ENCODE measurements around the gene SENP3.

SENP3 gene

DNA sequence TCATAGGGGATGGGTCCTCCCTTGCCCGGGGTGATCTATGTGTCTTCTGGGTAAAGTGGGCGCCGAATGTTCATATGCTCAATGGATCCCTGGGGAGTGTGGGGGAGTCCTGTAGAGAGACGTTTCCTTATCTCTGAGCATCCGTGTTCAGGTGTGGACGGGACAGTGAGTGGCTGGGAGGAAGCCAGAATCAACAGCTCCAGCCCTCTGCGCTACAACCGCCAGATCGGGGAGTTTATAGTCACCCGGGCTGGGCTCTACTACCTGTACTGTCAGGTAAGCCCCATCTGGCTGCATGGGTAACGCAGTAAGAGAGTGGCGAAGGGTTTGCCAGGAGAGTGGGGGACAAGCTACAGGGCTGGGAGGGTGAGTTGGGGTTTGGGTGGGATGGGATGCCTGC lies 5.1 kb upstream of the SENP3 start:
- no peak for DNase-seq (ENCODE audit: low spot score)

DNA sequence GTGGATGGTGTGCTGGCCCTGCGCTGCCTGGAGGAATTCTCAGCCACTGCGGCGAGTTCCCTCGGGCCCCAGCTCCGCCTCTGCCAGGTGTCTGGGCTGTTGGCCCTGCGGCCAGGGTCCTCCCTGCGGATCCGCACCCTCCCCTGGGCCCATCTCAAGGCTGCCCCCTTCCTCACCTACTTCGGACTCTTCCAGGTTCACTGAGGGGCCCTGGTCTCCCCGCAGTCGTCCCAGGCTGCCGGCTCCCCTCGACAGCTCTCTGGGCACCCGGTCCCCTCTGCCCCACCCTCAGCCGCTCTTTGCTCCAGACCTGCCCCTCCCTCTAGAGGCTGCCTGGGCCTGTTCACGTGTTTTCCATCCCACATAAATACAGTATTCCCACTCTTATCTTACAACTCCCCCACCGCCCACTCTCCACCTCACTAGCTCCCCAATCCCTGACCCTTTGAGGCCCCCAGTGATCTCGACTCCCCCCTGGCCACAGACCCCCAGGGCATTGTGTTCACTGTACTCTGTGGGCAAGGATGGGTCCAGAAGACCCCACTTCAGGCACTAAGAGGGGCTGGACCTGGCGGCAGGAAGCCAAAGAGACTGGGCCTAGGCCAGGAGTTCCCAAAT lies 4.5 kb upstream of the SENP3 start:
- no peak for DNase-seq (ENCODE audit: low spot score)

DNA sequence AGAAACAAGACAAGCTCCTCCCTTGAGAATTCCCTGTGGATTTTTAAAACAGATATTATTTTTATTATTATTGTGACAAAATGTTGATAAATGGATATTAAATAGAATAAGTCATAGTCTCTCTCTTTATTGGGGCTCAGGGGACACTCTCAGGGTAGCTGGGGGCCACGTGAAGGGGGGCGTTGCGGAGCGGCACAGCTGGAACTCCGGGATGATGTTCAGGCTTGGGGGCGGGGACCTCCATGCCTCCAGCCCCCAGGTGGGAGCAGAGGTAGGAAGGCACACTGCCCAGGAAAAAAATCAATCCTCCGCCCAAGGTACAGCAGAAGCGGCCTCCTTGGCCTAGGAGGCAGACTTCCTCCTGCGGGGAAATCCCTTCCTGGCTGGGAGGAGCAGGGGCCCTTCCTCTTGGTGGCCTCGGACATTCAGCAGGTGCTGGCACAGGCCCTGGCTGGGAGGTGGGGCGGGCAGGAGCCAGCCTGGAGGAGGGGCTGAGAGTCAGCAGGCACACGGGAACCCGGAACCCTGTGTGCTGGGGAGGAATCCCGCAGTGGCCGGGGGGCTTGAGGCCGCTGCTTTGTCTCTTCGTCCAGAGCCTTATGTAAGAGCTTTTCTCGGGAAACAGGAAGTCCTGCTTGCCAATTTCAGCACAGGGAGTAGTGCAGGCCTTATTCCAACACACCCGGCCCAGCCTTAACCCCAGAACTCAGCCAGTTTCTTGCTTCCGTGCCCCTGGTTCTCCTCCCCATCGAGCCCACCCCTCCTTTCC lies 3.8 kb upstream of the SENP3 start:
- DNase-seq (ENCODE audit: low spot score): peak; percentile 42

DNA sequence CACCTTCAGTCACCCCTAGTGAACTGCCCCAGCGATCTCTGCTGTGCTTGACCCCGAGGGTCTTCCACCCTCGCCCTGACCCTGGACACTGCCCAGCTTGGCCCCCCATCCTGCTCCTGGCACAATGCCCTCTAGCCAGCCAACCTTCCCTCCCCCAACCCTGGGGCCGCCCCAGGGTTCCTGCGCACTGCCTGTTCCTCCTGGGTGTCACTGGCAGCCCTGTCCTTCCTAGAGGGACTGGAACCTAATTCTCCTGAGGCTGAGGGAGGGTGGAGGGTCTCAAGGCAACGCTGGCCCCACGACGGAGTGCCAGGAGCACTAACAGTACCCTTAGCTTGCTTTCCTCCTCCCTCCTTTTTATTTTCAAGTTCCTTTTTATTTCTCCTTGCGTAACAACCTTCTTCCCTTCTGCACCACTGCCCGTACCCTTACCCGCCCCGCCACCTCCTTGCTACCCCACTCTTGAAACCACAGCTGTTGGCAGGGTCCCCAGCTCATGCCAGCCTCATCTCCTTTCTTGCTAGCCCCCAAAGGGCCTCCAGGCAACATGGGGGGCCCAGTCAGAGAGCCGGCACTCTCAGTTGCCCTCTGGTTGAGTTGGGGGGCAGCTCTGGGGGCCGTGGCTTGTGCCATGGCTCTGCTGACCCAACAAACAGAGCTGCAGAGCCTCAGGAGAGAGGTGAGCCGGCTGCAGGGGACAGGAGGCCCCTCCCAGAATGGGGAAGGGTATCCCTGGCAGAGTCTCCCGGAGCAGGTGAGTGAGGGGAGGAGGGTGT lies 3.0 kb upstream of the SENP3 start, which contains the start of gene TNFSF13:
Gene TNFSF13 (plus strand): TSS at position 207 of the 776 bp plus-strand sequence. CDS start 290 bp downstream, at position 497.
- DNase-seq (ENCODE audit: low spot score): no peak

DNA sequence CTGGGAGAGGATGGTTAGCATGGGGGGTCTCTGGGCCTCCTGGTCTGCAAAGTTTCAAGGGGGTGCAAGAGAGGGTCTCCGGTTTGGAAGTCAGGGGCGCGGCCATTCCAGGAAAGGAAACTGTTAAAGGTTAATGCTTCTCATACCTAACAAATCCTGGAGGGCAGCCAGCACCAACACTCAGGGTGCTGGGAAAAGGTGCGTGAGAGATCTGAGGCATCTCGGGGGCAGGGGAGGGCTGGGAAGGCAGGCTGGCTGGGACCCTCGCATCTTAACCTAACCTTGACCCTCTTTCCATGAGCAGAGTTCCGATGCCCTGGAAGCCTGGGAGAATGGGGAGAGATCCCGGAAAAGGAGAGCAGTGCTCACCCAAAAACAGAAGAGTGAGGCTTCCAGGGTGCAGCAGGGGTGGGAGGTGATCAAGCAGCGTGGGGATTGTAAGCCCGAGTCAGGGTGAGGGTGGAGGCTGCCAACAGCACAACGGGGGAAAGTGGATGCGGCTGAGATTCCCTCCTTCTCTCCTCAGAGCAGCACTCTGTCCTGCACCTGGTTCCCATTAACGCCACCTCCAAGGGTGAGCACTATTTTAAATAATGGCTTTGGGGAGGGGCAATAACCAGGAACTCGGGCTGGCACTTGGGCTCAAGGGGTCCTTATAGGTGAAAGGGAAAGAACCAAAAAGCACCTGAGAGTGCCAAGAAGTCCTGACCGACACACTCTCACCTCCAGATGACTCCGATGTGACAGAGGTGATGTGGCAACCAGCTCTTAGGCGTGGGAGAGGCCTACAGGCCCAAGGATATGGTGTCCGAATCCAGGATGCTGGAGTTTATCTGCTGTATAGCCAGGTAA lies 2.2 kb upstream of the SENP3 start:
- DNase-seq (ENCODE audit: low spot score): no peak

DNA sequence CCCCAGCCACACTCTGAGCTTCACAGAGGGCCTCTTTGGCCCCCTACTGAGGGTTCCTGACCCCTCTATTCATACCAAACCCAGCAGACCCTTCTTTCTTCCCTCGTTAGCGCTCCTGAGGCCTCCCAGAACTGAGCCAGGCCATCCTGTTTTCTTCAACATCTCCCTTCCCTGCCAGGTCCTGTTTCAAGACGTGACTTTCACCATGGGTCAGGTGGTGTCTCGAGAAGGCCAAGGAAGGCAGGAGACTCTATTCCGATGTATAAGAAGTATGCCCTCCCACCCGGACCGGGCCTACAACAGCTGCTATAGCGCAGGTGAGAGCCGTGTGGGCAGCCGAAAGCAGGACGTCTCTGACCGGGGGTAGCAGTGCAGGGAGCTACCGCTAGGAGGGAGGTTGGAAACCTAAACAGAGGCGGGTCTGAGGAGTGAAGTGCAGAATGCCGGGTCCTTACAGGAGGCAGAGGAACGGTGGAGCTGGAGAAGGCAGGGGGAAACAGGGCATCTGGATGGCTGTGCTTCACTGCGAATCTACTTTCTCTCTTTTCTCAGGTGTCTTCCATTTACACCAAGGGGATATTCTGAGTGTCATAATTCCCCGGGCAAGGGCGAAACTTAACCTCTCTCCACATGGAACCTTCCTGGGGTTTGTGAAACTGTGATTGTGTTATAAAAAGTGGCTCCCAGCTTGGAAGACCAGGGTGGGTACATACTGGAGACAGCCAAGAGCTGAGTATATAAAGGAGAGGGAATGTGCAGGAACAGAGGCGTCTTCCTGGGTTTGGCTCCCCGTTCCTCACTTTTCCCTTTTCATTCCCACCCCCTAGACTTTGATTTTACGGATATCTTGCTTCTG lies 1.3 kb upstream of the SENP3 start:
- DNase-seq (ENCODE audit: low spot score): no peak

DNA sequence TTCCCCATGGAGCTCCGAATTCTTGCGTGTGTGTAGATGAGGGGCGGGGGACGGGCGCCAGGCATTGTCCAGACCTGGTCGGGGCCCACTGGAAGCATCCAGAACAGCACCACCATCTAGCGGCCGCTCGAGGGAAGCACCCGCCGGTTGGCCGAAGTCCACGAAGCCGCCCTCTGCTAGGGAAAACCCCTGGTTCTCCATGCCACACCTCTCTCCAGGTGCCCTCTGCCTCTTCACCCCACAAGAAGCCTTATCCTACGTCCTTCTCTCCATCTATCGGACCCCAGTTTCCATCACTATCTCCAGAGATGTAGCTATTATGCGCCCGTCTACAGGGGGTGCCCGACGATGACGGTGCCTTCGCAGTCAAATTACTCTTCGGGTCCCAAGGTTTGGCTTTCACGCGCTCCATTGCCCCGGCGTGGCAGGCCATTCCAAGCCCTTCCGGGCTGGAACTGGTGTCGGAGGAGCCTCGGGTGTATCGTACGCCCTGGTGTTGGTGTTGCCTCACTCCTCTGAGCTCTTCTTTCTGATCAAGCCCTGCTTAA lies 617 bp upstream of the SENP3 start:
- DNase-seq (ENCODE audit: low spot score): peak; percentile 91

DNA sequence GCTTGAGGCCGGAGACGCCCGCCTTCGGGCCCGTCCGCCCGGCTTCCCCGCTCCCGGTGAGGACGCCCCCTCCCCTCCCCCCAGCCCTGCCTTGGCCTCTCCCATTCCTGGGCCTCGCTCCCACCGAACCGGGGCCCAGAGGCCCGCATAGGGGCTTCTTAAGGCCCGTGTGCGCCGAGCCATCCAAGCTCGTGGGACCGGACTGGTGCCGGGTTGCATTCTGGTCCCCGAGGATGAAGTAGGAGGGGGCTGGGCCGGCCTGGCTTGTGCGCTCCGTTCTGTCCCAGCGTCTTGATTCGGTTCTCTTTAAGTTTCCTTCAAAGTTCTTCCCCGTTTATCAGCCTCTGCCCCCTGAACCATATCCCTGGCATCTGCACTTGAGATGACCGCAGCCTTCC lies 488 bp downstream of the SENP3 start:
- no peak for DNase-seq (ENCODE audit: low spot score)

DNA sequence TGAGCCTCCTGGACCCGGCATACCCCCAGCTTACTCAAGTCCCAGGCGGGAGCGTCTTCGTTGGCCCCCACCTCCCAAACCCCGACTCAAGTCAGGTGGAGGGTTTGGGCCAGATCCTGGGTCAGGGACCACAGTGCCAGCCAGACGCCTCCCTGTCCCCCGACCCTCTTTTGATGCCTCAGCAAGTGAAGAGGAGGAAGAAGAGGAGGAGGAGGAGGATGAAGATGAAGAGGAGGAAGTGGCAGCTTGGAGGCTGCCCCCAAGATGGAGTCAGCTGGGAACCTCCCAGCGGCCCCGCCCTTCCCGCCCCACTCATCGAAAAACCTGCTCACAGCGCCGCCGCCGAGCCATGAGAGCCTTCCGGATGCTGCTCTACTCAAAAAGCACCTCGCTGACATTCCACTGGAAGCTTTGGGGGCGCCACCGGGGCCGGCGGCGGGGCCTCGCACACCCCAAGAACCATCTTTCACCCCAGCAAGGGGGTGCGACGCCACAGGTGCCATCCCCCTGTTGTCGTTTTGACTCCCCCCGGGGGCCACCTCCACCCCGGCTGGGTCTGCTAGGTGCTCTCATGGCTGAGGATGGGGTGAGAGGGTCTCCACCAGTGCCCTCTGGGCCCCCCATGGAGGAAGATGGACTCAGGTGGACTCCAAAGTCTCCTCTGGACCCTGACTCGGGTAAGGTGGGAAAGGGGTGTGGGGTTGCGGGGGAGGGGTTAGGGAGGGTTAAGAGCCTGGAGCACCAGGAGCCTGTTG lies 1.6 kb downstream of the SENP3 start:
- DNase-seq (ENCODE audit: low spot score): no peak

DNA sequence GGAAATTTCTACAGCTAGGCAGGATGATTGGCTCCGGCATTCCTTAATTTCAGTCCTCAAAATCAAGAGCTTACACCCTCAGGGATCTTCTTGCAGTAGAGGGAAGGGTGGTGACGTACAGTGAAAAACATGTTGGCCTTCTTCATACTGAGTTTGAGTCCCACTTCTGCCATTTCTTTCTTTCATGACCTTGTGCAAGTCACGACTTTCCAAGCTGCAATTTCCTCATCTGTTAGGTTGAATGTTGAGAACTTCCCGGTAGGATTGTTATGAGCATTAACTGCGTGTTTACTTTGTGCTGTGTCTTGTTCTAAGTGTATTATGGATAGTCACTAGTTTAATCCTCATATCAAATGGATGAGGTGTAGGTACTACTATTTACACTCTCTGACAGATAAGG lies 7.9 kb downstream of the SENP3 start:
- DNase-seq (ENCODE audit: low spot score): no peak

DNA sequence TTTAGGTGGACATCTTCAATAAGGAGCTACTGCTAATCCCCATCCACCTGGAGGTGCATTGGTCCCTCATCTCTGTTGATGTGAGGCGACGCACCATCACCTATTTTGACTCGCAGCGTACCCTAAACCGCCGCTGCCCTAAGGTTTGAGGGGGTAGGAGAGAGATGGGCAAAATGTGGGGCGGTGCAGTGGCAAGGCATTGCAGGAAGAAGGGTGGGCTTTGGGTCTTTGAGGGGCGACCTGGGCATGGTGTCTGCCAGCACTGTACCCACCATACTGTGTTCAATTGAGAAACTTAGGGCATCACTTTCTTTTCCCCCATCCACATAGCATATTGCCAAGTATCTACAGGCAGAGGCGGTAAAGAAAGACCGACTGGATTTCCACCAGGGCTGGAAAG lies 8.6 kb downstream of the SENP3 start:
- no peak for DNase-seq (ENCODE audit: low spot score)

DNA sequence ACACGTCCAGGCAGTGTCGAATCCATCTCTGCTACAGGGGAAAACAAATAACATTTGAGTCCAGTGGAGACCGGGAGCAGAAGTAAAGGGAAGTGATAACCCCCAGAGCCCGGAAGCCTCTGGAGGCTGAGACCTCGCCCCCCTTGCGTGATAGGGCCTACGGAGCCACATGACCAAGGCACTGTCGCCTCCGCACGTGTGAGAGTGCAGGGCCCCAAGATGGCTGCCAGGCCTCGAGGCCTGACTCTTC lies 10.5 kb downstream of the SENP3 start:
- DNase-seq (ENCODE audit: low spot score): no peak

DNA sequence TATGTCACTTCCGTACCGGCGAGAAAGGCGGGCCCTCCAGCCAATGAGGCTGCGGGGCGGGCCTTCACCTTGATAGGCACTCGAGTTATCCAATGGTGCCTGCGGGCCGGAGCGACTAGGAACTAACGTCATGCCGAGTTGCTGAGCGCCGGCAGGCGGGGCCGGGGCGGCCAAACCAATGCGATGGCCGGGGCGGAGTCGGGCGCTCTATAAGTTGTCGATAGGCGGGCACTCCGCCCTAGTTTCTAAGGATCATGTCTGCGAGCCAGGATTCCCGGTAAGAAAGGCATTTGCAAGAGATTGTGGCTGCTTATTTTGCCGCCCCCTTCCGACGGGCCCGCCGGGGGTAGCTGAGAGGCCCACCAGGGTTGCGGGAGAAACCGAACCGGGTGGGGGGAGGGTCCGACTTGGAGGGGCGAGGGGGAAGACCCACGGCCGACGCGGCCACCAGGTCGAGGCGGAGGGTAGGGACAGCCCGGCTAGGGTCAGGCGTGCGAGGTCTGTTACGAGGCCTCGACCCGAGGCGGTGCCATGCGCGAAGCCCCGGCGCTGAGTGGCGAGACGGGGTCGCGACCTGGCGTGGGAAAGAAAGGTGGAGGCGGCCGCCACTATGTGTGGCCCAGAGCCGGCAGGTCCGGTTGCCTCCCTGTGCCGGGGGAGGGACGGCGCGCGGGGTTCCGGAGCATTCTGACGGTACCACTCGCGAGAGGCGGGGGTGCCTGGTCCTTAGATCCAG lies 11.0 kb downstream of the SENP3 start:
- DNase-seq (ENCODE audit: low spot score): peak; percentile 98

DNA sequence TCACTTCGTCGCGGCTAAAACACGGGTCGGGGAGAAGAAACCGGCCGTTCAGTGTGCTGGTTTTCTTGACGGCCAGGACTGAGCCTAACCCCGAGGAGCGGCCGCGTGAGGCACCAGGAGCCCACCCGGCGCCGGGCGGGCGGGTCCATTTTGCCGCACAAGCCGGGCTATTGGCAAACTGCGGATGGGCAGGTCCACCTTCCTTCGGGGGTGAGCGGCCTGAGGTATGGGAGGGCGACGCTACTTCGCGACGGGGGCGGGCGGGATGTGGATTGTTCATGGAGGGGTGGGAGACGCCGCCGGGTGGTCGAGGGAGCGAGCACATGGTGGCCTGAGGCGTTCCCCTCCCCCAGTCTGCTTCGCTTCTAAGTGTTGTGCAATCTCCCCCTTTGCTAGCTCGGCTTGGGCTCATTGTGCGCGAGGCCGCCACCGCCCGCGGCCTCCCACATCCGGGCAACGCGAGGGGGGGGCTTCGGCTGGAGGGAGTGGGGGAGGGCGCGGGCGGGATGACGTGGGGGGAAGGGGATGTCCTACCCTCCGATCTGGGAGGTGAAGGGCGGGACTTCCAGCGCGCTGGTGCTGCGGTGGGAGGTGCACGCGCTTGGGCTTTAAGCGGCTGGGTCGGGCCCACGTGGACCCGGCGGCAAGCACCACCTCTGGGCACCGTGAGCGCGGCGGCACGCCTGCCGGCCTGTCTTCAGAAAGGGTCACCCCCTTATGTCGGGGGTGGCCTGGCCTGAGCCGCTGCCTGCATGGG lies 11.8 kb downstream of the SENP3 start:
- DNase-seq (ENCODE audit: low spot score): peak; percentile 73

DNA sequence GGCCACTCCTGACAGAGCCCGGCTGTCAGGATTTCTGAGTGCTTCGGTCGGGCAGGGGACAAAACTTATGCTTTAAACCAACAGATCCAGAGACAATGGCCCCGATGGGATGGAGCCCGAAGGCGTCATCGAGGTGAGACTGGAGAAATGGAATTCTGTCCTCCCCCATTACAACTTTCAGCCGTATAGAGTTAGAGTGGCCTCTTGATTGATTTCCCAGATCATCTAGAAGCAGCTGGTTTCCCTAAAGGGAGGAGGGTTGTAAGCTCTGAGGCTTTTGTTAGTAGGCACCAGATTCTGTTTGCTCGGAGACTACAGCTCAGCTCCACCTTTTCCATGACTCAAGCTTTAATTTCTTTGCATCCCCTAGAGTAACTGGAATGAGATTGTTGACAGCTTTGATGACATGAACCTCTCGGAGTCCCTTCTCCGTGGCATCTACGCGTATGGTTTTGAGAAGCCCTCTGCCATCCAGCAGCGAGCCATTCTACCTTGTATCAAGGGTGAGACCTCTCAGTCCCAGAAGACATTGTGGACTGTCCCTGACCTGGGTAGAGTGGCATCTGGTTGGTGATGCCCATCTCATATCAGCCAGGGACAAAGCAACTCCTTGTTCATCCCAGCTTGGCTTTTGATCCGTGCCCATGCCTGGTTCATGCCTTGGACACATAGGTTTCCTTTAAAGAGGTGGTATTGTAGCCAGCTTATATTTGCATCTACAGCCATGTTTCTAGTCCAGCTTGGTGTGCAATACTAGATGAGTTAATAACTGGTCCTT lies 12.6 kb downstream of the SENP3 start:
- no peak for DNase-seq (ENCODE audit: low spot score)

DNA sequence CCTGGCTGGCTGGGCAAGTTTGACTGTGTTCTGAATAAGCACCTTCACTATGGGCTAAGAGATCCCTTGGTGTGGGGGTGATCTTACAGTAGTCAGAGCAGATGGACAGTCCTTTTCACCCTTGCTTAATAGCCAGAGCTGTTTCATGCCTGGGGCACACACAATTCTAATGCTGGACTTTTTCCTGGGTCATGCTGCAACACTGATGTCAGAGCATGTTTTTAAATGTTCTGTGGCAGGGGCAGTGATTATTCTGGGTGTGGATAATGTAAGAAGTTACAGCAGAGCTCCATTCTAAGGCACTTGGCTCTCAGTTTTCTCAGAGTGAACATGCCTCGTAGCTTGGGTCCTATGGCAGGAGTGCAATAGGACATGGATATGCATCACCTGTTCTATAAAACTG lies 13.8 kb downstream of the SENP3 start:
- DNase-seq (ENCODE audit: low spot score): no peak

DNA sequence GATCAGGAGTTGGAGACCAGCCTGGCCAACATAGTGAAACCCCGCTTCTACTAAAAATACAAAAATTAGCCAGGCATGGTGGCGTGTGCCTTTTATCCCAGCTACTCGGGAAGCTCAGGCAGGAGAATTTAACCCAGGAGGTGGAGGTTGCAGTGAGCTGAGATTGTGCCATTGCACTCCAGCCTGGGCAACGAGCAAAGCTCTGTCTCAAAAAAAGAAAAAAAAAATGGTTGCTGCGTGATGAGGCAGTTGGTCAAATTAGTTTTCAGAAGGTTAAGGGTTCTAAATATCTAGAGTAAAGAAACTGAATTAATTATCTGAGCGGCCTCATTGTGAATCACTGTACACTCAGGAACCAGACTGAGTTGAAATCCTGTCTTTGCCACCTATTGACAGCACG lies 14.2 kb downstream of the SENP3 start:
- no peak for DNase-seq (ENCODE audit: low spot score)

DNA sequence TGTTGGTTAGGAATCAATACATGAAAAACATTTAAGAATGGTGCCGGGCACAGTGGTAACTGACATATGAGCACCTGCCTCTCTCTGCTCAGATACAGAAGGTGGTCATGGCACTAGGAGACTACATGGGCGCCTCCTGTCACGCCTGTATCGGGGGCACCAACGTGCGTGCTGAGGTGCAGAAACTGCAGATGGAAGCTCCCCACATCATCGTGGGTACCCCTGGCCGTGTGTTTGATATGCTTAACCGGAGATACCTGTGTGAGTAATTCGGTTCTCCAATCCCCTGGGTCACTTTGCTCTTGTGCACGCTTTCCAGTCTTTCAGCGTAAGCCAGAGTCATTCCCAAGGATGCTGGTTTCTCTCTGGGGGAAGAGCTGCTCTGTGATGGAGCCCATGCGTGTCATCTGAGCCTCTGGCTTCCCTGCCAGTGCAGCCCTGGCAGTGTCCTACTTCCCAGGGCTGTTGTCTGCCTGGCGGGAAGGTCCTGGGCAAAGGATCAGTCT lies 14.8 kb downstream of the SENP3 start:
- DNase-seq (ENCODE audit: low spot score): no peak

All from LoVo (cell line).